GM12892 (cell line): ENCODE results near the gene PTPN14.

ENCODE experiments used
- DNase-seq: peaks from one replicate; pipeline ENCODE4 v3.0.0; 2011; ENCODE audit not compliant: insufficient read length
- FAIRE-seq: peaks from 2 replicates; lab custom pipeline; 2011; peaks lifted over from hg19 to GRCh38; lab: Jason Lieb, UNC
- POLR2A ChIP-seq: IDR thresholded peaks from 2 replicates; pipeline ENCODE4 v1.6.1; 2011; ENCODE audit warnings: low read depth, low read length, control low read depth
- POLR2AphosphoS5 ChIP-seq: IDR thresholded peaks from 2 replicates; pipeline ENCODE4 v1.6.1; 2011; ENCODE audit warnings: low read depth, low read length, control low read depth
- TAF1 ChIP-seq: IDR thresholded peaks from 2 replicates; pipeline ENCODE4 v1.6.1; 2011; ENCODE audit warnings: low read depth, mild to moderate bottlenecking, control low read depth, low read length, borderline replicate concordance

PTPN14 gene

GRCh38 chr1:214372092-214372491 is 179.3 kb downstream of the PTPN14 start:
- DNase-seq, result no peak
- TF ChIP-seq TAF1 (no peak), POLR2AphosphoS5 (no peak), POLR2A (no peak)
- no peak for FAIRE-seq

GRCh38 chr1:214370615-214371014 is 180.8 kb downstream of the PTPN14 start:
- FAIRE-seq (no peak), DNase-seq (no peak)
- TF ChIP-seq POLR2AphosphoS5, result no peak
- TF ChIP-seq TAF1, result no peak
- no peak for TF ChIP-seq POLR2A

GRCh38 chr1:214369364-214369763 is 182.0 kb downstream of the PTPN14 start:
- DNase-seq, result no peak
- FAIRE-seq, result no peak
- TF ChIP-seq POLR2A, result no peak
- TF ChIP-seq TAF1, result no peak
- TF ChIP-seq POLR2AphosphoS5, result no peak

- no peak for TF ChIP-seq POLR2AphosphoS5
- no peak for DNase-seq
Observed at GRCh38 chr1:214367841-214368240, 183.6 kb downstream of the PTPN14 start.

GRCh38 chr1:214364786-214365295 is 186.6 kb downstream of the PTPN14 start:
- no peak for TF ChIP-seq TAF1
- TF ChIP-seq POLR2AphosphoS5, result no peak
- no peak for TF ChIP-seq POLR2A
- FAIRE-seq, result no peak

More at GRCh38 chr1:214367841-214368240, 183.6 kb downstream of the PTPN14 start:
- FAIRE-seq, result no peak

GRCh38 chr1:214364386-214364785 is 187.0 kb downstream of the PTPN14 start:
- TF ChIP-seq TAF1, result no peak
- no peak for TF ChIP-seq POLR2A
- TF ChIP-seq POLR2AphosphoS5, result no peak
- FAIRE-seq, result no peak
- no peak for DNase-seq

More at GRCh38 chr1:214364786-214365295, 186.6 kb downstream of the PTPN14 start:
- no peak for DNase-seq

GRCh38 chr1:214363386-214363785 is 188.0 kb downstream of the PTPN14 start:
- no peak for DNase-seq
- no peak for TF ChIP-seq TAF1
- no peak for TF ChIP-seq POLR2AphosphoS5
- no peak for TF ChIP-seq POLR2A

GRCh38 chr1:214362188-214362882 is 189.1 kb downstream of the PTPN14 start:
- TF ChIP-seq POLR2A (no peak), POLR2AphosphoS5 (no peak), TAF1 (no peak)
- FAIRE-seq, result no peak
- DNase-seq, result no peak

More at GRCh38 chr1:214363386-214363785, 188.0 kb downstream of the PTPN14 start:
- no peak for FAIRE-seq

- DNase-seq (no peak), FAIRE-seq (no peak)
- no peak for TF ChIP-seq TAF1
- no peak for TF ChIP-seq POLR2A
- no peak for TF ChIP-seq POLR2AphosphoS5
Observed at GRCh38 chr1:214361636-214362035, 189.8 kb downstream of the PTPN14 start.

- no peak for FAIRE-seq
- TF ChIP-seq TAF1 (no peak), POLR2A (no peak), POLR2AphosphoS5 (no peak)
- no peak for DNase-seq
Observed at GRCh38 chr1:214360525-214361164, 190.8 kb downstream of the PTPN14 start.

GRCh38 chr1:214360116-214360515 is 191.3 kb downstream of the PTPN14 start:
- DNase-seq, result no peak
- TF ChIP-seq TAF1, result no peak
- TF ChIP-seq POLR2A, result no peak
- no peak for TF ChIP-seq POLR2AphosphoS5

GRCh38 chr1:214354440-214355148 is 196.8 kb downstream of the PTPN14 start:
- FAIRE-seq (no peak), DNase-seq (no peak)
- TF ChIP-seq POLR2AphosphoS5, result no peak
- TF ChIP-seq POLR2A, result no peak
- TF ChIP-seq TAF1, result no peak

More at GRCh38 chr1:214360116-214360515, 191.3 kb downstream of the PTPN14 start:
- FAIRE-seq, result no peak
